ENCODE data around the gene CRISP1.

Gene CRISP1

GRCh38 chr6:49847673-49848072 lies 18.7 kb downstream of the CRISP1 start:
- in situ Hi-C loops (cut with MboI; ENCODE audit: low sequenced_read_pairs, unreplicated experiment), result loop anchor here (5.0 kb wide), 1 partner anchor 225 kb away; no protein-coding TSS in a partner anchor
- no peak for TF ChIP-seq CTCF (IDR thresholded peaks at IDR 0.05; ENCODE audit: borderline replicate concordance, control extremely low read depth, extremely low read depth, insufficient read depth, missing control alignments)
- no peak for DNase-seq (ENCODE audit: low spot score)

DNA sequence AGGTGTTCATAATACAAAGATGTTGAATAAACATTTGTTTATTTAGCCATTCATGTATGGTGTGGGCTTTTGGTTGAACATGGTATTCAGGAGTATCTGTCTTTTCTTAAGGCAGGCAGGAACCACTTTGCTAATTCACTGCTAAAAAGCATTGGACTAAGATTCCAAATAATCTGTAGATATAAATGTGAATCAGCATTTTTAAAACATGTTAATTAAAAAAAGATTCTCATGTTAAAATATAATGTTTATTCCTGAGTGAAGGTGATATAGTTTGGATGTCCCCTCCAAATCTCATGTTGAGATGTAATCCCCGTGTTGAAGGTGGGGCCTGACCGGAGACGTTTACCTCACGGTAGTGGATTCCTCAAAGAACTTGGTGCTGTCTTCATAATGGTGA lies 19.3 kb downstream of the CRISP1 start:
- no peak for DNase-seq (ENCODE audit: low spot score)
- in situ Hi-C loops (cut with MboI; ENCODE audit: low sequenced_read_pairs, unreplicated experiment), result loop anchor here (5.0 kb wide), 1 partner anchor 225 kb away; no protein-coding TSS in a partner anchor
- no peak for TF ChIP-seq CTCF (IDR thresholded peaks at IDR 0.05; ENCODE audit: borderline replicate concordance, control extremely low read depth, extremely low read depth, insufficient read depth, missing control alignments)

- TF ChIP-seq CTCF (IDR thresholded peaks at IDR 0.05; ENCODE audit: borderline replicate concordance, control extremely low read depth, extremely low read depth, insufficient read depth, missing control alignments), result no peak
- DNase-seq (ENCODE audit: low spot score), result no peak
- in situ Hi-C loops (cut with MboI; ENCODE audit: low sequenced_read_pairs, unreplicated experiment), result no loop called here
Measured at GRCh38 chr6:49841424-49841823, 24.9 kb downstream of the CRISP1 start.

GRCh38 chr6:49839957-49840356 lies 26.4 kb downstream of the CRISP1 start:
- in situ Hi-C loops (cut with MboI; ENCODE audit: low sequenced_read_pairs, unreplicated experiment), result no loop called here
- TF ChIP-seq CTCF (IDR thresholded peaks at IDR 0.05; ENCODE audit: borderline replicate concordance, control extremely low read depth, extremely low read depth, insufficient read depth, missing control alignments), result no peak
- DNase-seq (ENCODE audit: low spot score), result no peak

- no peak for DNase-seq (ENCODE audit: low spot score)
- no peak for TF ChIP-seq CTCF (IDR thresholded peaks at IDR 0.05; ENCODE audit: borderline replicate concordance, control extremely low read depth, extremely low read depth, insufficient read depth, missing control alignments)
- in situ Hi-C loops (cut with MboI; ENCODE audit: low sequenced_read_pairs, unreplicated experiment), result no loop called here
Measured at GRCh38 chr6:49839162-49839561, 27.2 kb downstream of the CRISP1 start.

GRCh38 chr6:49835140-49835539 lies 31.2 kb downstream of the CRISP1 start:
- TF ChIP-seq CTCF (IDR thresholded peaks at IDR 0.05; ENCODE audit: borderline replicate concordance, control extremely low read depth, extremely low read depth, insufficient read depth, missing control alignments), result no peak
- DNase-seq (ENCODE audit: low spot score), result no peak
- in situ Hi-C loops (cut with MboI; ENCODE audit: low sequenced_read_pairs, unreplicated experiment), result no loop called here

- no peak for DNase-seq (ENCODE audit: low spot score)
- in situ Hi-C loops (cut with MboI; ENCODE audit: low sequenced_read_pairs, unreplicated experiment), result no loop called here
- no peak for TF ChIP-seq CTCF (IDR thresholded peaks at IDR 0.05; ENCODE audit: borderline replicate concordance, control extremely low read depth, extremely low read depth, insufficient read depth, missing control alignments)
Measured at GRCh38 chr6:49833386-49833785, 32.9 kb downstream of the CRISP1 start.
